Omental fat pad (tissue), 4 donors: ENCODE measurements around the gene PRTFDC1. TPM values are rescaled to one million over a fixed set of nuclear protein-coding genes. Genes with fewer than 3 reads are reported as not detected.
A peak's percentile ranks its signal among the peaks of the same experiment; 100 is the strongest.

Source experiments
- ATAC-seq: fragments of 150-250 bp; one replicate; pipeline ENCODE4 v1.9.1; 2016; ENCODE audit warnings: mild to moderate bottlenecking, moderate library complexity; ENCODE audit not compliant: low FRiP score
- DNase-seq: peaks from one replicate; pipeline ENCODE4 v3.0.0-alpha.2; 2019; ENCODE audit warnings: low spot score
- CTCF ChIP-seq, 3 donors: fragments of 450-650 bp; IDR thresholded peaks; one replicate each; pipeline ENCODE4 v1.5.1; 2016 to 2017; ENCODE audit warnings: antibody characterized with exemption in 3 of 3, mild to moderate bottlenecking in 3 of 3, moderate library complexity in 2 of 3
- total RNA-seq, 4 donors: library from RNA; depleted of rRNA; stranded (reverse); fragments of >200 nt; gene quantifications; one replicate each; pipeline ENCODE4 v1.1.0, GENCODE V29; 2016

PRTFDC1 gene
- total RNA-seq, 4 donors from 2014 or later = 1.4 to 5.4 (median 2.5) TPM

- DNase-seq (no peak), ATAC-seq (no peak)
- no peak for TF ChIP-seq CTCF (IDR thresholded peaks at IDR 0.05)
Measured at GRCh38 chr10:24874133-24874532, 78.3 kb downstream of the PRTFDC1 start.

- ATAC-seq (peak; percentile 42), DNase-seq (no peak)
- TF ChIP-seq CTCF (IDR thresholded peaks at IDR 0.05) = no peak
Measured at GRCh38 chr10:24873281-24873683, 79.1 kb downstream of the PRTFDC1 start.

GRCh38 chr10:24872790-24873182 lies 79.6 kb downstream of the PRTFDC1 start:
- ATAC-seq = no peak
- DNase-seq = no peak
- TF ChIP-seq CTCF (IDR thresholded peaks at IDR 0.05) = no peak

- no peak for ATAC-seq
- no peak for TF ChIP-seq CTCF (IDR thresholded peaks at IDR 0.05)
- DNase-seq = no peak
Measured at GRCh38 chr10:24872049-24872789, 80.2 kb downstream of the PRTFDC1 start.

GRCh38 chr10:24871011-24871935 lies 81.1 kb downstream of the PRTFDC1 start:
- no peak for DNase-seq
- no peak for TF ChIP-seq CTCF (IDR thresholded peaks at IDR 0.05)
- peak; percentile 47 for ATAC-seq

- no peak for TF ChIP-seq CTCF (IDR thresholded peaks at IDR 0.05)
- no peak for ATAC-seq
- no peak for DNase-seq
Measured at GRCh38 chr10:24869354-24870015, 82.9 kb downstream of the PRTFDC1 start.
